Gastrocnemius medialis (tissue), 4 donors: ENCODE results near the gene GALNT7. TPM values are rescaled to one million over a fixed set of nuclear protein-coding genes. Genes with fewer than 3 reads are reported as not detected.

Experiments
- ATAC-seq, 2 donors: fragments of 150-250 bp; one replicate each; pipeline ENCODE4 v1.9.1; 2016
- DNase-seq, 2 donors: peaks; one replicate each; pipeline ENCODE4 v3.0.0-alpha.2; 2019
- H3K27ac ChIP-seq, 4 donors: fragments of 200-600 bp; sonication (generic); 1 replicate in 1 of 4; 2 replicates in 3 of 4; pipeline ENCODE4 v1.5.1; 2016 to 2018; ENCODE audit warnings: mild to moderate bottlenecking in 2 of 4, moderate library complexity in 1 of 4
- H3K27me3 ChIP-seq, 3 donors: fragments of 200-600 bp; sonication (generic) in 2 of 3; 1 replicate in 1 of 3; 2 replicates in 2 of 3; pipeline versions ENCODE4 v1.5.1 to v1.6.0; 2016 to 2019; ENCODE audit warnings: mild to moderate bottlenecking in 1 of 3, moderate library complexity in 1 of 3
- H3K36me3 ChIP-seq, 2 donors: fragments of 200-600 bp; sonication (generic) in 1 of 2; one replicate each; pipeline ENCODE4 v1.5.1; 2017 to 2018
- H3K4me1 ChIP-seq, 2 donors: fragments of 200-600 bp; sonication (generic) in 1 of 2; one replicate each; pipeline ENCODE4 v1.5.1; 2016 to 2017; ENCODE audit warnings: mild to moderate bottlenecking in 2 of 2
- H3K4me3 ChIP-seq, 4 donors: fragments of 200-600 bp; sonication (generic) in 3 of 4; 1 replicate in 1 of 4; 2 replicates in 3 of 4; pipeline ENCODE4 v1.5.1; 2016 to 2019; ENCODE audit warnings: mild to moderate bottlenecking in 2 of 4
- H3K9me3 ChIP-seq, 3 donors: fragments of 200-600 bp; sonication (generic) in 2 of 3; 1 replicate in 1 of 3; 2 replicates in 2 of 3; pipeline ENCODE4 v1.5.1; 2016 to 2019
- POLR2A ChIP-seq, 2 donors: fragments of 450-650 bp; IDR thresholded peaks; one replicate each; pipeline ENCODE4 v1.6.1; 2017; ENCODE audit warnings: antibody characterized with exemption in 2 of 2, mild to moderate bottlenecking in 2 of 2, moderate library complexity in 2 of 2
- in situ Hi-C, 4 donors: fragments of 200-750 bp; cut with MboI; loops; one replicate each; pipeline versions ENCODE4 v1.15.0 to v1.8.0; 2017; ENCODE audit warnings: low sequenced_read_pairs in 4 of 4
- intact Hi-C: fragments of 100-400 bp; cut with DNase I; formaldehyde crosslinking; loops from one replicate; pipeline ENCODE4 v1.15.1; 2023; ENCODE audit warnings: low total_unique reads
- total RNA-seq, 4 donors: library from RNA; depleted of rRNA; stranded (reverse); fragments of >200 nt; gene quantifications; one replicate each; pipeline versions ENCODE4 v1.1.0 to v1.2.3, GENCODE V29; 2016
- TF ChIP-seq, protein P1 (sequence below), 5 experiments: fragments of 450-650 bp in 3 of 5; fragments of 200-600 bp in 2 of 5; sonication (generic) in 2 of 5; IDR thresholded peaks in 4 of 5; conservative IDR thresholded peaks in 1 of 5; 1 replicate in 4 of 5; 2 replicates in 1 of 5; pipeline ENCODE4 v1.5.1; 2016 to 2019; ENCODE audit warnings: antibody characterized with exemption in 5 of 5, mild to moderate bottlenecking in 3 of 5, moderate library complexity in 3 of 5

Gene GALNT7
- total RNA-seq, 4 donors from 2014 or later, result 0.91 to 2.8 (median 1.1) TPM

GRCh38 chr4:173233857-173234256 lies 65.2 kb downstream of the GALNT7 start:
- in situ Hi-C loops, result no loop called here
- no peak overlapping the region for H3K27ac ChIP-seq

GRCh38 chr4:173235050-173235449 lies 66.4 kb downstream of the GALNT7 start:
- DNase-seq, result no peak
- in situ Hi-C loops, result no loop called here
- Histone ChIP-seq H3K4me1 (peaks cover 0 to 5% of the 10 kb centered on the region in 2 donors), H3K27ac (no peak overlapping the region), H3K36me3 (no peaks in the 10 kb centered on the region), H3K9me3 (no peaks in the 10 kb centered on the region), H3K27me3 (no peaks in the 10 kb centered on the region), H3K4me3 (no peak overlapping the region)
- intact Hi-C loops, result no loop called here
- no peak for ATAC-seq
- no peak for TF ChIP-seq POLR2A (IDR thresholded peaks at IDR 0.05)
- TF ChIP-seq, protein P1, sequence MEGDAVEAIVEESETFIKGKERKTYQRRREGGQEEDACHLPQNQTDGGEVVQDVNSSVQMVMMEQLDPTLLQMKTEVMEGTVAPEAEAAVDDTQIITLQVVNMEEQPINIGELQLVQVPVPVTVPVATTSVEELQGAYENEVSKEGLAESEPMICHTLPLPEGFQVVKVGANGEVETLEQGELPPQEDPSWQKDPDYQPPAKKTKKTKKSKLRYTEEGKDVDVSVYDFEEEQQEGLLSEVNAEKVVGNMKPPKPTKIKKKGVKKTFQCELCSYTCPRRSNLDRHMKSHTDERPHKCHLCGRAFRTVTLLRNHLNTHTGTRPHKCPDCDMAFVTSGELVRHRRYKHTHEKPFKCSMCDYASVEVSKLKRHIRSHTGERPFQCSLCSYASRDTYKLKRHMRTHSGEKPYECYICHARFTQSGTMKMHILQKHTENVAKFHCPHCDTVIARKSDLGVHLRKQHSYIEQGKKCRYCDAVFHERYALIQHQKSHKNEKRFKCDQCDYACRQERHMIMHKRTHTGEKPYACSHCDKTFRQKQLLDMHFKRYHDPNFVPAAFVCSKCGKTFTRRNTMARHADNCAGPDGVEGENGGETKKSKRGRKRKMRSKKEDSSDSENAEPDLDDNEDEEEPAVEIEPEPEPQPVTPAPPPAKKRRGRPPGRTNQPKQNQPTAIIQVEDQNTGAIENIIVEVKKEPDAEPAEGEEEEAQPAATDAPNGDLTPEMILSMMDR (IDR thresholded peaks at IDR 0.05 in 4 of 5, conservative IDR thresholded peaks at IDR 0.05 in 1 of 5), result no peak

More at GRCh38 chr4:173233857-173234256, 65.2 kb downstream of the GALNT7 start:
- no peaks in the 10 kb centered on the region for H3K9me3 ChIP-seq
- TF ChIP-seq POLR2A (IDR thresholded peaks at IDR 0.05), result no peak
- TF ChIP-seq, protein P1 (IDR thresholded peaks at IDR 0.05 in 4 of 5, conservative IDR thresholded peaks at IDR 0.05 in 1 of 5), result no peak
- H3K36me3 ChIP-seq, result no peaks in the 10 kb centered on the region
- no peaks in the 10 kb centered on the region for H3K27me3 ChIP-seq
- no peak for ATAC-seq
- H3K4me3 ChIP-seq, result no peak overlapping the region
- DNase-seq, result no peak
- intact Hi-C loops, result loop anchor here (5.0 kb wide), 1 partner anchor 62 kb away; no protein-coding TSS in a partner anchor
- peaks cover 0 to 5% of the 10 kb centered on the region in 2 donors for H3K4me1 ChIP-seq

DNA sequence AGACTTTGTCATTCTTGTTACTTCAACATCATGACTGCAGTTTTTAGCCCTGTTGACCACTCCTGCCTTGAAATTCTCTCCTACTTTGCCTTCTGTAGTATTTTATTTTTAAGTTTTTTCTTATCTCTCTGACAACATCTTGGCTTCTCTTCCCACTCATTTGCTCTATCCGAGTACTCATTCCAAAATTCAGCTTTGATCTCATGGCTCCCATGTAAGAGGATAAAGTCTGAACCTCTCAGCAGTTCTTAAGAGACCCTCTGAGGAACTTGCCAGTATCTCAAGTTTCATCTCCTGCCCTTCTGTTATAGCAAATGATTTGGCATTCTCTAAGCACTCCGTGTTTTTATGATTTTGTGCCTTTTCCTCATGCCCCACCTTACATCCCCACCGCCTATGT lies 67.7 kb downstream of the GALNT7 start:
- Histone ChIP-seq H3K4me1 (peaks cover 0 to 5% of the 10 kb centered on the region in 2 donors), H3K9me3 (no peaks in the 10 kb centered on the region), H3K4me3 (no peak overlapping the region), H3K27me3 (no peaks in the 10 kb centered on the region), H3K36me3 (no peaks in the 10 kb centered on the region), H3K27ac (no peak overlapping the region)
- TF ChIP-seq POLR2A (IDR thresholded peaks at IDR 0.05), result no peak
- TF ChIP-seq, protein P1 (IDR thresholded peaks at IDR 0.05 in 4 of 5, conservative IDR thresholded peaks at IDR 0.05 in 1 of 5), result no peak
- intact Hi-C loops (no loop called here), in situ Hi-C loops (no loop called here)
- ATAC-seq (no peak), DNase-seq (no peak)

DNA sequence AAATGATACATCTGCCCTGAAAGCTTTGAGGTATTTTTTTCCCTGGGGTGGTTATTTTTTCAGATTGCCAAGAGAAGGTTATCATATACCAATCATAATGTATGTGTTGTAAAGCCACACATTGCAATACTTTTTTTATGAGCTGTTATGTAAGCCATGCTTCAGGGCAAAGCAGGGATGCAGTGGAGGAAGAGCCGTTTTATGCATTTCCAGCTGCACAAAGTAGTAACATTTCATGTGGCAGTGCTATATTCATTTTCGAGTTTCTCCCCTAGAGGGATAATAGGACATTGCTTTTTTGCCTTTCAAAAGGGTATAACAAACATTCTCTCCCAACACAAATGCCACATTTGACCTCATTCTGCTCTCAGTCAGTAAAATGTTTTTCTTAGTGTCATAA lies 68.5 kb downstream of the GALNT7 start:
- no peak for TF ChIP-seq POLR2A (IDR thresholded peaks at IDR 0.05)
- TF ChIP-seq, protein P1 (IDR thresholded peaks at IDR 0.05 in 4 of 5, conservative IDR thresholded peaks at IDR 0.05 in 1 of 5), result no peak
- intact Hi-C loops, result no loop called here
- Histone ChIP-seq H3K4me3 (no peak overlapping the region), H3K9me3 (no peaks in the 10 kb centered on the region), H3K36me3 (no peaks in the 10 kb centered on the region), H3K27me3 (no peaks in the 10 kb centered on the region), H3K4me1 (peaks cover 0 to 5% of the 10 kb centered on the region in 2 donors), H3K27ac (no peak overlapping the region)
- ATAC-seq (no peak), DNase-seq (no peak)
- in situ Hi-C loops, result no loop called here

GRCh38 chr4:173237762-173238161 lies 69.2 kb downstream of the GALNT7 start:
- no peak for TF ChIP-seq POLR2A (IDR thresholded peaks at IDR 0.05)
- TF ChIP-seq, protein P1 (IDR thresholded peaks at IDR 0.05 in 4 of 5, conservative IDR thresholded peaks at IDR 0.05 in 1 of 5), result no peak
- in situ Hi-C loops, result no loop called here
- DNase-seq, result no peak
- Histone ChIP-seq H3K9me3 (no peaks in the 10 kb centered on the region), H3K4me3 (no peak overlapping the region), H3K4me1 (peaks cover 0 to 5% of the 10 kb centered on the region in 2 donors), H3K27ac (no peak overlapping the region), H3K36me3 (no peaks in the 10 kb centered on the region), H3K27me3 (no peaks in the 10 kb centered on the region)
- intact Hi-C loops, result no loop called here
- no peak for ATAC-seq
